Stimulated activated CD8-positive, alpha-beta memory T cell treated with anti-CD3 and anti-CD28 coated beads, Interleukin-4, amount 100 ng/mL, for 48 hours (primary cell): ENCODE results near the gene IDE.
"Not testable (repeated sequence)": the region's sequence is repeated elsewhere in the genome, so short reads cannot be mapped to it uniquely, and the experiment has no call there.

Source experiments
- DNase-seq: peaks from one replicate; pipeline ENCODE4 v3.0.0-alpha.2; 2020

The IDE gene

DNA sequence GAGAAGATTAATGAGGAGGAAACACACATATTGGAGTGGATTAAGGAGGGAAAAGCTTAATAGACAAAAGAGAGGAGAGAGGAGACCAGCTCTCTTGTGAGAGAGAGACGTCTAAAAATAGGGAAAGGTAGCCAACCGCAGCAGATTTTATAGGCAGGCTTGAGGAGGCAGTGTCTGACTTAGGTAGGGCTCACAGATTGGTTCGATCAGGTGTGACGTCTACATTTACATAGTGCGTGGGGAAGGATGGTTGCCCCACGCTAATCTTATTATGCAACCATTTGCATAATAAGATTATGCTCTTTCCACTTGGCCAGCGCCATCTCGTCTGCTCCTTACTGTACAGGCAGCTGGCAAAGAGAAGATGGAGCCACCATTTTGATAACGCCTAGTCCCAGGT, 160.9 kb downstream of the IDE start:
- DNase-seq, result no peak

- no peak for DNase-seq
Measured at GRCh38 chr10:92411406-92411805, 162.5 kb downstream of the IDE start.

GRCh38 chr10:92410501-92410900, 163.4 kb downstream of the IDE start:
- no peak for DNase-seq

GRCh38 chr10:92408017-92408361, 165.9 kb downstream of the IDE start:
- DNase-seq, result no peak

DNA sequence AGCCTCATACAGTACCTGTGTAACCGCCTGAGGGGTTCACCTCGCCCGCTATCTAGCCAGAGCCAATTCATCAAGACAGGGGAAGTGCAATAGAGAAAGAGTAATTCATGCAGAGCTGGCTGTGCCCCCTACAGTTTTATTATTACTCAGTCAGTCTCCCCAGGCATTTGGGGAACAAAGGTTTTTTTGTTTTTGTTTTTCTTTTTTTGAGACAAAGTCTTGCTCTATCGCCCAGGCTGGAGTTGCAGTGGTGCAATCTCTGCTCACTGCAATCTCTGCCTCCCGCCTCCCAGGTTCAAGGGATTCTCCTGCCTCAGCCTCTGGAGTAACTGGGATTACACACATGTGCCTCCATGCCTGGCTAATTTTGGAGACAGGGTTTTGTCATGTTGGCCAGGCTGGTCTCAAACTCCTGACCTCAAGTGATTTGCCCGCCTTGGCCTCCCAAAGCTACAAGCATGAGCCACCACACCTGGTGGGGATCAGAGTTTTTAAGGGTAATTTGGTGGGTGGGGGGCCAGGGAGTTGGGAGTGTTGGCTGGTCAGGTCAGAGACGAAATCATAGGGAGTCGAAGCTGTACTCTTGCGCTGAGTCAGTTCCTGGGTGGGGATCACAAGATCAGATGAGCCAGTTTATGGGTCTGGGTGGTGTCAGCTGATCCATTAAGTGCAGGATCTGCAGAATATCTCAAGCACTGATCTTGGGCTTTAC, 166.4 kb downstream of the IDE start:
- no peak for DNase-seq

GRCh38 chr10:92405419-92405924, 168.4 kb downstream of the IDE start:
- DNase-seq, result no peak

GRCh38 chr10:92404612-92405418, 169.1 kb downstream of the IDE start:
- no peak for DNase-seq

DNA sequence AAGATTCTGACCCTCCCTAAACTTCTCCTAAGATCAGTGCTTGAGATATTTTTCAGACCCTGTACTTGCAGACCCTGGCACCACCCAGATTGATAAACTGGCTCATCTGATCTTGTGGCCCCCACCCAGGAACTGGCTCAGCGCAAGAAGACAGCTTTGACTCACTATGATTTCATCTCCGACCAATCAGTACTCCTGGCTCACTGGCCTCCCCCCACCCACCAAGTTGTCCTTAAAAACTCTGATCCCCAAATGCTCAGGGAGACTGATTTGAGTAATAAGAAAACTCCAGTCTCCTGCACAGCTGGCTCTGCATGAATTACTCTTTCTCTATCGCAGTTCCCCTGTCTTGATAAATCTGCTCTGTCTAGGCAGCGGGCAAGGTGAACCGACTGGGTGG, 171.7 kb downstream of the IDE start:
- not testable (repeated sequence) for DNase-seq
